ENCODE results near the gene UBQLN4.

UBQLN4 gene

DNA sequence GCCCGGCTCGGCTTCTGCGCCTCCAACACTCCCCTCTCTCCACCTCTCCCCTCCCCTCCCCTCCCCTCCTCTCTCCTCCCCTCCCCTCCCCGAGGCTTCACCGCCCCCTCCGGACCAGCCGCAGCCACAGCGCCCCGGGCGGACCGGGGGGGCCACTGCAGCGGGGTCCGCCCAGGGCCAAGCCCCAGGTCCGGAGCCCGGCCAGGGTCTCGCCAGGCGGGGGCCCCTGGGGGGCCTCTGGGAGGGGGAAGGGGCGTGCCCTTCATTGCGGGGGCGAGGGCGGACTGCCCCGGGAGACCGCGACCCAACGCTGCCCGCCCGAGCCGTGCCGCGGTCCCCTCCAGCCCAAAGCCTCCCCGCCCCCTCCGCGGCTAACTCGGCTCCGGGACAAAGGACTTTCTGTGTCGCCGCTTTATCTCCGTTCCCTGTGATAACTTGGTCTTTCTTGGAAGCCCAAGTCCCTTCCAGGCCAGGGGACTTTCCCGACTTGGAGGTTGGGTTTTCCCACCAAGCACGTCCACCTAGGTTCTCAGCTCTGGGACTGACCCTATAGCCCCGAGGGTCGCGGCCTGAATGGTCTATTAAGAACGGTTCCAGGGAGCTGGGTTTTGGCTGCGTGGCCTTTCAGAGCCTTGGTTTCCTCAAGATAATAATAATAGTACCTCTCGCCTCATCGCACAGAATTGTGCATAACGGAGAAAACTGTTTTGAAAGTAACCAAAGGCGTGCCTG lies at the start of gene UBQLN4:
Gene UBQLN4 (minus strand): TSS at position 31 of the 732 bp plus-strand sequence. CDS start 97 bp downstream, outside the sequence.
- peak; percentile 96 for DNase-seq

DNA sequence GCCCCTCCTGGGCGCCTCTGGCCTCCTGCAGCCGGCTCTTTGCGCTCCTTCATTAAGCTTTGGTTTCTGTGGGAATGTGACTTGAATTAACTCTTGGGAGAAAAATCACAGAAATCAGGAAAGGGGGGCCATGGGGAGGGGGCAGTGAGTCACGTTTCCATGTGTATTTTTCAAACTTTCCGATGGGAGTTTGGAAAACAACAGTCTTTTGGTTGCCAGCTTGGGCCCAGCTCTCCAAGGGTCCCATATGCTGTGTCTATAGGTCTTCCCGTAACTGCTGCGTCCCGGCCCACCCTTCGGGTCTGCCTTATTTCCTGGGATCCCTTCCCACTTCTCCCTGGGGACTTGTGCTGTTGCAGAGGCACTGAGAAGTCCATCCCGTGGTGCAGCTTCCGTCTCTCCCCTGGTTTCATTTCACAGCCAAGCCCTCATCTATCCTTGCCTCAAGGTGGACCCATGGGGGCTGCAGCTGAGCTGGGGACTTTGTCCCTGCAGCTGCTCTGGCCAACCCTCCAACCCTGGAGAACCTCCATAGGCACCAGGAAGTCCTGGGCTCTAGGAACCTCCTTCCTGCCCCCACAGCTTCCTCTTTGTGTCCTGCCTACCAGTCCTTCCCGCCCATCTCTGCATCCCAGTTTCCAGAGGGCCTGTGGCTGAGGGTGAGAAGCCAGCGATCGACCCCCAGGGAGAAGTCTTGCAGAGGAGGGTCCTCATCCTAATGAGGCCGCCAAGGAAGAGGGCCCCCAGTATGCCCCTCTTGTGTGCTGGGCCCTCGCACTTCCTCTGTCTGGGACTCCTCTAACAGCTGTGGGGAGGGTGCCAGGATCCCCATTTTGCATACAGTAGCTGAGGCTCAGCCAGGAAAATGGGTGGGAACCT lies 49.3 kb upstream of the UBQLN4 start:
- no peak for DNase-seq

DNA sequence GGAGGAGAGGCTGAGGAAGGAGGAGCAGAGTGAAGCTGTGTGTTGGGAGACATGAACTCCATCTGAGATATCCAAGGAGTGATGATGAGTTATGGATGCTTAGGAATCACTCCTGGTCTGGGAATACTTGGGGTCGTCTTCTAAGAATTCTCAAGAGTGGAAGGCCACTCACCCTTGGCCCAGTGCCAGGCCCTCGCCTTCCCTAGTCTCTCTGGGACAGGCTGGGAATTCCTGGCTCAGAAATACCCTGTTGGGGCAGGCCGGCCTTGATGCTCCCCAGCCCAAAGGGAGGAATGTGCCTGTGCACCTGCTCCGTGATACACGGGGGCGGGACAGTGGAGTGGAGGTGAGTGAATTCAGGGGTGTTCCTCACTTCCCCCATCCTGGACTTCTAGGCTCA lies 48.3 kb upstream of the UBQLN4 start:
- DNase-seq, result no peak

DNA sequence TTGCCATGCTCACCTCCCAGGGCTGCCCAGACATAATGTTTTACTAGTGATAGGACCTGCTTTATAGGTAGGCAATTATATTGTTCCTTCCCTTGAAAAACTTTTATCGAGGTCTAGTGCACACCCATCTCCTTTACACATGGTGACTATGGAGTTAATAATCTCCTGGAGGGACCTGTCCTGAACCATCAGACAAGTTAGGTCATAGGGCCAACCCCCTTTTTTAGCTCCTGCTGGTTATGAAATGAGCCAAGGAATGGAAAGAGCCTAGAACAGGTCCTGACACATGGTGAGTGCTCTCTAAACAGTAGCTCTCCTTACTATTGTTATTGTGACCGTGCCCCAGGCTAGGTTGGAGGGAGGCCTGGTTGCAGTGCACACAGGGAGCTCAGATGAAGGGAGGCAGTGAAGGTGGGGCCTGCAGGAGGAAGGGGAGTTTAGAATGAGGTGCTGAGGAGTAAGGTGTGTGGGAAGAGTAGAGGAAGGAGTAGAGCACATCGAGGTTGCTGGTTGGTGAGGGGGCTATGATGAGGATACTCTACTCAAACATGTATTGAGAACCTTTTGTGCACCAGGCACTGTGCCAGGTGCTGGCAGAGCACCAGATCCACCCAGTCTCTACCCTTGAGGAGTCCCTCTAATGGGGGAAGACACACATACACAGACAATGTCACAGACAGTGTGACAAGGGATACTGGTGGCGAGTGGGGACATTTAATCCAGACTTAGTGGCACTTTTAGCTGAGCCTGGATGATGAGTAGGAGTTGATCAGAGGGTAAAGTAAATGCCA lies 46.8 kb upstream of the UBQLN4 start:
- no peak for DNase-seq

DNA sequence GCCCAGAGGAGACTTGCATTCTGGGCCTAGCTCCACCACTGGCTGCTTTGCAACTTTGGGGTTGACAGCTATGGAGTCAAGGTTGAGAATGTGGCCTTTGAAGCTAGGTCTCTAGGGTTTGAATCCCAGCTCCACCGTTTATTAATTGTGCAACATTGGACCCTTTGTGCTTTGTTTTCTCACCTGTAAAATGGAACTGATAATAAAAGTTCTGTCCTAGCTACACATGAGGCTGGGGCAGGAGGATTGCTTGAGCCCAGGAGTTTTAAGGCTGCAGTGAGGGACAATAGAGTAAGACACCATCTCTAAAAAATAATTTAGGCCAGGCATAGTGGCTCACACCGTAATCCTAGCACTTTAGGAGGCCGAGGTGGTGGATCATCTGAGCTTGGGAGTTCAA lies 45.7 kb upstream of the UBQLN4 start:
- no peak for DNase-seq

DNA sequence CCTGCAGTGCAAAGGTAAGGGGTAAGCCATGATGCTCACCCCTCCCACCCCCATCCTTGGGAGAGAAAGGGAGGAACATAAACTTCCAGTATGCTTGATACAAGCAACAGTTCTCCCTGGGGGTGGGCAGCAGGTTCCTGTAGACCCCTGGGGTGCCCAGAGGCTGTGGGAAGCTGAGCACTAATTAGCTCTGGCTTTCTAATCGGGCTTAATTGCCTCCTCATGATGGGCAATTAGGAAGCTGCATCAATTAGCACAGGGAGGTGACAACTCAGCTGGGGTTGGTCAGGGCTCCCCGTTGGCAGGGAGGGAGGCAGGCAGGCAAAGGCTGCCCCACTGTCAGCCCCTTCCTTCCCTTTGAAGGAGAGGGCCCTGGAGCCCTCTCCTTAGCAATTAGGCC lies 45.2 kb upstream of the UBQLN4 start:
- no peak for DNase-seq

DNA sequence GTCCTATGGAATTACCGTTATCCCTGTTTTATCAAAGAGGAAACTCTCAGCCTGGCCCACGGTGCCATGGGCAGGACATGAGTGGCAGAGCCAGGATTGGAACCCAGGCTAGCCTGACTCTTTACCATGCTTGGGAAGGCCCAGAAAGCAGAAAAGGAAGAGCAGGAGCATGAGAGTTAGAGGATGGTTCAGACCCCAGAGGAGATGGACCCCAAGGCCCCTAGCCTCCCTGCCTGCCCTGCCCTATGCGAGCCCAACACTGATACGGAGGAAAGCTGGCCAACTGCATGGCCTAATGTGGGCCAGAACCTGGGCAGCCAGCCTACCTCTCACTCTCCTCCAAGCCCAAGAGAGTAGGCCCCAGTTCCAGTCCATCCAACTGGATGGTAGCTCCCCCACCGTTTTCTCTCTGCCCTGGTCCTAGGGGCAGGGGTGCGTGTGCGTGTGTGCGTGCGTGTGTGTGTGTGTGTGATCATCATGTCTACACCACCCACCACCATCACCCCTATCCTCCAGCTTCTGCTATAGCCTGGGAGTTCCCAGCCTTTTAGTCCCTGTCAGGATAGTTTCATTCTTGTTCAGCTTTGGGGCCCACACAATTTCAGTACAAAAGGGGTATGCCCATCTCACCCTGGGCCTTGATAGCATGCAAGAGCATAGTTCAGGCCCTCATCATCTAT lies 44.0 kb upstream of the UBQLN4 start:
- DNase-seq, result no peak

DNA sequence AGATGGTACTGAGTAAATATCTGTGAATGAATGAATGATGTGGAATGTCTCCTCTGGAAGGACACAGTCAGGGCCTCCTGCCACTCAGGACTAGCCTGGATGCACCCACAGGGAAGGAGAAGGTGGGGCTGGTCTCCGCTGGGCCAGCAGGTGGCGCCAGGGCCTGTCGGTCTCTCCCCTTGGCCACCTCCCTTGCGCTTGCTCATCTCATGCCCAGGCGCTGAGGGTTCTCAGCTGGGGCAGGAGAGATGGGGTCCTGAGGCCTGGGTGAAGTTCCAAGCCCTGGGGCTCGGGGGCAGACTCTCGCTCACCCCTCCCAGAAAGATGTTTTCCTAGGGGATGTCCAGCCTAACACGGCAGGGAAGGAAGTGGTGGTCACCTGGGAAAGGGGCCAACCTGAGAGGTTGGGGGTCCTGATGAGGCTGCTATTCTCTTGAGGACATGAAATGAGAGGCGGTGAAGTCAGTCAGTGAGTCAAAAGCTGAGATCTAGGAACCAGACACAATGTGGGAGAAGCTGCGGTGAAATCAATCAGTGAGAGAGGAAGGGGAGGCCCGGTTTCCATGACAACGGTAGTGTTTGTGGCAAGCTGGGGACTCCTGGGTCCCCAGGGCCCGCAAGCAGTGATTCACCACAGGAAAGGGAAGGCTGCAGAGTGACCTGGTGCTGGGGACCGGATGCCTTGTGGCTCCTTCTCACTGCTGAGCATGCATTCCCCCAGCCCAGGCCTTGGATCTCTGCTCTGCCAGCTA lies 43.2 kb upstream of the UBQLN4 start:
- DNase-seq, result peak; percentile 93

DNA sequence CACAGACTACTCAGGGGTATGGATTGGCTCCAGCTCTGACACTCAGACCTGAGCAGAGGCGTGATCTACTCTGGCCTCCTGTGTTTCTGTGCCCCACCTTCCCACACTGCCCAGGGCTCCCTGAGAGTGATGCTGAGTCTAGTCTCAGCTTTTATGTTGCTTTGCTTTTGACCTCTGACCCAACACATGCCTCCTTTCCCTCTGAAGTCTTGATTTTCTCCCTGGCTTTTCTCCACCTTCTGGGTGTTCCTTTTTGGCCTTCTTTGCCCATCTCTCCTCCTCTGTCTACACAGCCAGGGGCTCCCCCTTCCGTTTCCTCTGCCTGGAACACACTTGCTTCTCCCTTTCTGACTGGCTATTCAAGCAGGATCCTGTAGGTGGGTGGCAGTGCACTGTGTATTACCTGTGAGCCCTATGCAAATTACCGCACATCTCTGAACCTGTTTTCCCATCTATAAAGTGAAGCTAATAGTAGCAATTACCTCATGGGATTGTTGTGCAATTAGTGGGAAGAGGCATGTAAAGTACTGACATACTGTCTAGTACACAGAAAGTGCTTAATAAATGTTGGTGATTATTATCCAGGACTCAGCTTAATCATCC lies 42.4 kb upstream of the UBQLN4 start:
- DNase-seq, result no peak

DNA sequence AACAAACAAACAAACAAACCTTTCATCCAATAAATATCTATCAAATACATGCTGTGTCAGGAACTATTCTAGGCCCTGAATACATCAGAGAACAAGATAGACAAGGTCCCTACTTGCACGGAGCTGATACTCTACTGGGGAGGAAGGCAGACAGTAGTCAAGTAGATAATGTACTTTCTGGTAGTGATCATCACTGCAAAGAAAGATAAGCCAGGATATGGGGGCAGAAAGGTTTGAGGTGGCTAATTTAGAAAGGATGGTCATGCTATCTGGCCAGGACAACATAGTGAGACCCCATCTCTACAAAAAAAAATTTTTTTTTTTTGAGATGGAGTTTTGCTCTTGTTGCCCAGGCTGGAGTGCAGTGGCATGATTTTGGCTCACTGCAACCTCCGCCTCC lies 38.0 kb upstream of the UBQLN4 start:
- no peak for DNase-seq

DNA sequence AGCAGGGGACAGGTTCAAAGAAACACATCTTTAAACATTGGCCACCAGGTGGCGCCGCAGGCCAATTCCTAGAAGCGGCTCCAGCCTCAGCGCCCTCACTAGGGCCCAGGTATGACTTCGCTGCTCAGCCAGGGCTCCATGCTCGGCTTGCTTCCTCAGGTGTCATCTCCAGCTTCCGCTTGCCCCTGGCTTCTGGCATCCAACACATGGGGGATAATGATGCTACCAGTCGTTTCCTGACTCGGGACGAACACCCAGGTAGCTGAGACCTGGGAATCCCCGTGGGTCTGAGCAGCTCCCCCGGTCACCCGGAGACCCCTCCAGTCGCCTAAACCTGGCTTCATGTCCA lies 37.2 kb upstream of the UBQLN4 start:
- DNase-seq, result peak; percentile 97

DNA sequence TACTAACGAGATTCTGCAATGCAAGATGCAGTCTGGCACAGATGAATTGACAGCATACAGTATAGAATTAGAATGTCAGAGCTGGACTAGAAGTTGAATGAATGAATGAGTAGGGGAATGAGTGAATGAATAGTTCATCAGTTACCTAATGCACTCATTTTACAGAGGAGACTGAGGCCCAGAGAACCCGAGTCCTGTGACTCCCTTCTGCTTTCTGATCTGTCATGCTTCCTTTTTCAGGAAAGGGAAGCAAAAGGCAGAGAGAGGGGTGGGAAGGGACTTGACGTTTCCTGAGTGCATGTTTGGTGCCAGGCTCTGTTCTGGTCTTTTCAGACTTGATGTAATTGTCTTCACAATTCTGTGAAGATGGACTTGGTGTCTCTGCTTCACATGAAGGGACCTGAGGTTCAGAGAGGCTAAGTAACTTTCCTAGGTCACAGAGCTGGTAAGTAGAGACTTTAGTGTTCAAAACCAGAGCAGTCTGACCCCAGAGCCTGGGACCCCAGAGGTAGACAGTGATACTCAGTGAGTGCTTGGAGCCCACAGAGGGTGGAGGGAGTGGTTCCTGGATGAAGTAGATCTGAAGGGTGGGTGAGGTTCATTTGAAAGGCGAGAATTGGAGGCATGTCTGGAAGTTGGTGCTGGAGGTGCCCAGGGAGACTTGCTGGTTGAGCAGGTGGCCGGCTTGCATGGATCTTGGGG lies 36.7 kb upstream of the UBQLN4 start:
- peak; percentile 70 for DNase-seq

DNA sequence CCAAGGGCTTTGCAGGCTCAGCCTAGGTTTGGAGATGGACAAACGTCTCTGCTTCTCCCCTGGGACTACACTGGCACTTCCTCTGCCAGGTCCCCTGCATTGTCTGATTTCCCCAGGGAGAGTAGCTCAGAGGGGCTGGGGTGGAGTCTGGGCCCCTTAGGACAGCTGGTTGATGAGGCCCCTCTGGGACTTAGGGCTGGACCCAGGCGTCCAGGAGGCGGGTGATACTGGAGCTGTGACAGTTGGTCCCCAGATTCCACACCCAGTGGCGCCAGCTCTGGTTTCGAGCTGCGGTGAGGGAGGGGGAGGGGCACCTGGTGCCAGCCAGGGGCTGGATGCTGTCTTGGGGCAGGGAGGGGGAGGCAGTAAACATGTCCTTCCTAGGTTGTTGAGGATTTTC lies 36.1 kb upstream of the UBQLN4 start:
- peak; percentile 99 for DNase-seq

DNA sequence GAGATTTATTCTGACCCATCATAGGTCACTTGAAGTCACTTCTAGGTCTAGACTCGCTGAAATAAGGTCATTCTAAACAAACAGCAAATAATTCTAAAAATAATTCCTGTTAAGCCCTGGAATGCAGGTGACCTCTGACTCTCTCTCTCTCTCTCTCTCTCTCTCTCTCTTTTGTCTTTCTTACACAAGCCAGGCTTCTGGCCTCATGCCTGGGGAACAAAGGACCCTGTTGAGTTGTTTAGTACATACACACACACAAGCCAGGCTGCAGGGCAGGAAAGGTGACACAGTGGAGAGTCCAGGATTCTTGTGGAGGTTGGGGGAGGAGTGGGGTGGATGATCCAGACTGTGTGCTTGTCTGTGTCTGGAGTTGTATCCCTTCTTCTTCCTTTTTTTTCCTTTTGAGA lies 32.7 kb upstream of the UBQLN4 start:
- no peak for DNase-seq

DNA sequence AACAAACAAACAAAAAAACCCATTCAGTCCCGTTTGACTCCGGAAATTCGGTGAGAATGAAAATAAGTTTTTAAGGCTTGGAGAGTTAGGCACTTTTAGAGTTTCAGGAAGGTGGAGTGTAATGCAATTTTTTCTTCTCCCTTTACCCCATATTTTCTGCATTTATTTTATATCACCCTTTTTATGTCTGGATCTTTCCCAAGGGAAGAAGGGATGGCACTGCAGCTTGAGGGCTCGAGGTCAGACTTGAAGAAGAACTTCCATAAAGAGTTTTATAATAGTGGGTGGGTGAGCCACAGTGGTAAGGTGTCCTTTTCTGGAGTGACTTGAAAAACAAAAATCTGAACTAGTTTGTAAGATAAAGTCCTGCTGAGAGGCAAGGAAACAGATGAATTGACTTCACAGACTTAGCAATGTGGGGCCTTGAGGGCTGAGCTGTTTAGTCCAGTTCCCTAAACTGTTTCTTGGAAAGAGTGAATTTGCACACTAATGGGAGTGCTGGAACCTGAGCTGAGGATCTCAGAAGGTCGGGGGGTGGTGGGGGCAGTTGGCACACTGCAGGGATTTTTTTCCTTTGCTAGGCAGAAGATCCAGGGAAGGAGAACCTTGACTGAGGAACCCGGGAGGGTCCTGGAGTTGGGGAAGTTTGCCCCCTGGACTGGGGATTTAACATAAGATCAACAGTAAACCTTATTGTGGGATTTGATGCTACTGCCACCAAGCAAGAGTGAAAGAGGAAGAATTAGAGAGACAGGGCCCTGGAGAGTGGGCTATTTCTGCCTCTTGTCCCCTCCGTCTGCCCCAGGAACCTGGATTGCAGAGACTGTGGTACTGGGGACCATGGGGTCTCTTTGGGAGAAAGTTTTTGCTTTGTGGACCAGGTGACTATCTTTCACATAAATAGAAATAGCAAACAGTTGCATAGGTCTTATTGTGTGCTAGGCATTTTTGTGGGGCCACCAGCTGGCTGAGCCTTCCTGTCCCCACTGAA lies 30.5 kb upstream of the UBQLN4 start:
- peak; percentile 79 for DNase-seq

DNA sequence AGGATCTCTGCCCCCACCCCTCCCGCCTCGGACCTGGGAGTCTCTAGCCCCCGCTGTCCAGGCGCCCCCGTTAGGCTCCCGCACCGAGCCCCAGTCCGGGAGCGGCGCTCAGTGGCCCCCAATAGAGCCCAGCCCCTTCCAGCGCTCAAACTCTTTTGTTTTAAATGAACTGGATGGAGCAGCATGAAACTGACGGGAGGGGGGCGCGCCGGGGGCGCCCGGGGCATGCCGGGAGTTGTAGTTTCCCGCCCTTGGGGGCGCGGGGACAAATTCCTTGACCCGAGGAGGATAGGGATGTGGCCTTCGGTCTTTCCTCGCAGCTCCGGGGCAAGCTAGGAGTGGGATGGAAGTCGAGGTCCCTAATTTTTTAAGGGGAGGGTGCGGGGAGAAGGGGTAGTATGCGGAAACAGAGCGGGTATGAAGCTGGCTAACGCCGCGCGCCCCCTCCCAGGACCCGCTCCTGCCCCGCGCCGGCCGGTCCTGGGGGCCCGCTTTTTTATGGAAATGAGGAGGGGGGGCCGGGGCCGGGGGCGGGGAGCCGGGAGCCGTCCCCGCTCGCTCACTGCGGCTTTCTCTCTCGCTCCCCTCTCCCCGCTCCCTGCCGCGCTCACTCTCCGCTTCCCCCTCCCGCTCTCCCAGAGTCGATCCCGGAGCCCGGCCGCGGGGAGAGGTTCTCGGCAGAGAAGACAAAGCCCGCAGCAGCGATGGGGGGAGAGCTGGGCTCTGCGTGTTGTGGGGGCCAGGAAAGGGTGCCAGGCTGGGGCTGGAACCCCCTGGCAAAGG lies 28.9 kb upstream of the UBQLN4 start, which contains the start of gene MEX3A:
Gene MEX3A (minus strand): TSS at position 157 of the 783 bp plus-strand sequence. CDS start 467 bp downstream, outside the sequence.
- DNase-seq, result peak; percentile 96

DNA sequence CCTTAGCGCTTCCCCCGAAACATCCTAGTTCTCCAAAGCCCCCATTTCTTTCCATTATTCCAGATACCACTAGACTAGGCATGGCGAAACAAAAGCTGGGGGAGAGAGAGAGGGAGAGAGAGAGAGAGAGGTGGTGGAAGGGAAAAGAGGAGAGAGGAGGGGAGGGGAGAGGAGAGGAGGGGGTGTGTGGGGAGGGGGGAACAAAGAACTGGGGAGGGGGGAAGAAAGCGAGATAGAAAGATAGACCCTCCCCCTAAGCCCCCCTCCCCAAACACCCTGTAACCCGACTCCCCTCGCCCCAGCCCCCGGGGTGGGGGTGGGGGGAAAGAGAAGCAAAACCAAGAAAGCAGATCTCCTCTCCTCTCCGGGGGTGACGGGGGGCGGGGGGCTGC lies 28.3 kb upstream of the UBQLN4 start:
- DNase-seq, result peak; percentile 82

DNA sequence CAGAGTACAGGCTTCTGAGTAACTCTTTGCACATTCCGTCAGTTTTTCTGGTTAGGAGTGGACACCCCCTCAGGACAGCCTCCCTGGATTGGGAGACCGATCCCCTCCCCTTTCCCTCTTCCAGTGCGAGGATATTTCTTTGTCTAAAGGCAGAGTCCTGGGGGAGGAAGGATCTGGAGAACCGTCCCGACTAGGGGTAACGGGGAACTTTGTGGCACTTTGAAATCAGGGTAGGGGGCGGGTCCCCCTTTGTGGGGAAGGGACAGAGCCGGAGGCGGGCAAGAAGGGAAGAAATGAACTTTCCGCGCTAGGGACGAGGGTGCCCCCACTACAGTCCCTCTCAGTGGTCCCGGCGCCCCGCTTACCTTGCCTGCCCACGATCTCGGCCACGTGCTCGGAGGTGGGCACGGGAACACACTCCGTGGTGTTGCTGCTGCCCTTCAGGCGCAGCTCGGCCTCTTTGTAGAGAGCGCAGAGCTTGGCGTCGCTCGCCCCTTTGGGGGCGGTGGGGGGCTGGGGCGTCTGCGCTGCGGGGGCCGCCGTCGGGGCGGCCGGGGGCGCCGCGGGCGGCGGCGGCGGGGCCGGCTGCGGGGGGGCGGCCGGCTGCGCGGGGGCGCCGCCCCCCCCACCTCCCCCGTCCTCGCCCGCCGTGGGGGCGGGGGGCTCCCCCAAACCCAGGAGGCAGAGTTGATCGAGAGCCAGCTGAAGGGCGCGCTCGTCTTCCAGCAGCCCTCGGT lies 27.8 kb upstream of the UBQLN4 start:
- DNase-seq, result peak; percentile 58

Data from NCI-H82 (cell line).